CMK (cell line): ENCODE measurements around the gene PSMA2.

Source experiments
- DNase-seq: peaks from one replicate; pipeline ENCODE4 v3.0.0-alpha.2; 2010; ENCODE audit warnings: low read depth

The PSMA2 gene

GRCh38 chr7:42940985-42941847 is 9.2 kb upstream of the PSMA2 start:
- no peak for DNase-seq

- DNase-seq = no peak
These were observed 7.7 kb upstream of the PSMA2 start for GRCh38 chr7:42939457-42940240.

GRCh38 chr7:42935861-42936260 is 3.9 kb upstream of the PSMA2 start:
- no peak for DNase-seq

GRCh38 chr7:42934291-42934690 is 2.3 kb upstream of the PSMA2 start:
- DNase-seq = no peak

- DNase-seq = no peak
These were observed 1.0 kb upstream of the PSMA2 start for GRCh38 chr7:42932811-42933591.

- no peak for DNase-seq
These were observed 534 bp downstream of the PSMA2 start for GRCh38 chr7:42931447-42931833.

- DNase-seq = no peak
These were observed 1.1 kb downstream of the PSMA2 start for GRCh38 chr7:42930889-42931288.

- DNase-seq = no peak
These were observed 2.5 kb downstream of the PSMA2 start for GRCh38 chr7:42929449-42929848.

- DNase-seq = no peak
These were observed 3.2 kb downstream of the PSMA2 start for GRCh38 chr7:42928754-42929153.

GRCh38 chr7:42926204-42926603 is 5.8 kb downstream of the PSMA2 start:
- DNase-seq = no peak

GRCh38 chr7:42925630-42926029 is 6.3 kb downstream of the PSMA2 start:
- DNase-seq = no peak

GRCh38 chr7:42924223-42924838 is 7.6 kb downstream of the PSMA2 start:
- DNase-seq = no peak

- no peak for DNase-seq
These were observed 9.8 kb downstream of the PSMA2 start for GRCh38 chr7:42922017-42922753.

GRCh38 chr7:42915356-42915755 is 16.6 kb downstream of the PSMA2 start:
- DNase-seq = no peak

GRCh38 chr7:42914421-42915045 is 17.4 kb downstream of the PSMA2 start:
- no peak for DNase-seq

GRCh38 chr7:42914009-42914408 is 18.0 kb downstream of the PSMA2 start:
- DNase-seq = no peak

- no peak for DNase-seq
These were observed 18.4 kb downstream of the PSMA2 start for GRCh38 chr7:42913591-42913990.

GRCh38 chr7:42911454-42912447 is 20.2 kb downstream of the PSMA2 start, which contains the start of gene C7orf25:
C7orf25 (minus strand) TSS chr7:42912070; CDS start chr7:42910900, 1,170 bp downstream.
- peak; percentile 67 for DNase-seq

- no peak for DNase-seq
These were observed 21.7 kb downstream of the PSMA2 start for GRCh38 chr7:42910306-42910705.
